IMR-90 (cell line): ENCODE measurements around the gene ZNF814. TPM values are rescaled to one million over a fixed set of nuclear protein-coding genes. Genes with fewer than 3 reads are reported as not detected.
A peak's percentile ranks its signal among the peaks of the same experiment; 100 is the strongest.

ENCODE experiments used
- ATAC-seq: fragments of 200-7000 bp; cut with Tn5 transposase; 2 replicates; pipeline ENCODE4 v1.9.1; 2020; ENCODE audit warnings: low read depth, mild to moderate bottlenecking, moderate library complexity
- BruUV-seq: library from RNA; stranded (reverse); fragments of 400-500 nt; replicated peaks from 2 replicates; lab custom pipeline; 2021; lab: Mats Ljungman, UMichigan
- CTCF ChIA-PET: fragments of 300-600 bp; formaldehyde crosslinking; extraction: SDS; loops from one replicate; lab custom pipeline; 2021; ENCODE audit warnings: antibody characterized with exemption; lab: Yijun Ruan, JAX
- POLR2A ChIA-PET: fragments of 300-600 bp; sonication (Branson Sonifier 250); formaldehyde crosslinking; loops from one replicate; lab custom pipeline; 2022; ENCODE audit warnings: antibody characterized with exemption; ENCODE audit not compliant: unreplicated experiment; lab: Charles Lee
- DNase-seq: peaks from one replicate; pipeline ENCODE4 v3.0.0; 2013
- H2AFZ ChIP-seq: replicated peaks from 2 replicates; pipeline ENCODE3; 2013; ENCODE audit warnings: low read length, mild to moderate bottlenecking; ENCODE audit not compliant: poor library complexity
- H2AK5ac ChIP-seq: 2 replicates; pipeline ENCODE4 v1.6.1; 2013; ENCODE audit warnings: low read depth, low read length, inconsistent platforms
- H2AK9ac ChIP-seq: replicated peaks from 2 replicates; pipeline ENCODE3; 2013; ENCODE audit warnings: mild to moderate bottlenecking, low read depth, low read length, moderate library complexity; ENCODE audit not compliant: poor library complexity
- H2BK120ac ChIP-seq: 2 replicates; pipeline ENCODE4 v1.6.1; 2013; ENCODE audit warnings: low read depth, low read length, inconsistent platforms
- H2BK15ac ChIP-seq: 3 replicates; pipeline ENCODE4 v1.6.1; 2013; ENCODE audit warnings: low read depth, low read length, inconsistent platforms
- H2BK20ac ChIP-seq: 2 replicates; pipeline ENCODE4 v1.6.1; 2013; ENCODE audit warnings: low read depth, mild to moderate bottlenecking, inconsistent platforms, low read length, moderate library complexity
- H2BK5ac ChIP-seq: 2 replicates; pipeline ENCODE4 v1.6.1; 2013; ENCODE audit warnings: mild to moderate bottlenecking, low read depth, low read length, inconsistent platforms; ENCODE audit not compliant: poor library complexity, severe bottlenecking
- H3K14ac ChIP-seq: replicated peaks from 2 replicates; pipeline ENCODE4 v1.6.1; 2013; ENCODE audit warnings: low read depth, low read length, inconsistent platforms
- H3K18ac ChIP-seq: 2 replicates; pipeline ENCODE4 v1.6.1; 2013; ENCODE audit warnings: low read depth, low read length, control low read depth
- H3K23ac ChIP-seq: 2 replicates; pipeline ENCODE4 v1.6.1; 2013; ENCODE audit warnings: low read depth, low read length, inconsistent platforms
- H3K27ac ChIP-seq: 2 replicates; pipeline ENCODE4 v1.5.1; 2013; ENCODE audit warnings: mild to moderate bottlenecking, control low read depth, low read length; ENCODE audit not compliant: insufficient read depth
- H3K27me3 ChIP-seq: 2 replicates; pipeline ENCODE4 v1.6.1; 2013; ENCODE audit warnings: low read length; ENCODE audit not compliant: control insufficient read depth, insufficient read depth
- H3K36me3 ChIP-seq: 2 replicates; pipeline ENCODE4 v1.6.1; 2013; ENCODE audit warnings: low read length, mixed read lengths; ENCODE audit not compliant: control insufficient read depth, insufficient read depth
- H3K4ac ChIP-seq: 2 replicates; pipeline ENCODE4 v1.6.1; 2013; ENCODE audit warnings: low read depth, low read length, inconsistent platforms
- H3K4me1 ChIP-seq: 2 replicates; pipeline ENCODE4 v1.6.1; 2013; ENCODE audit warnings: low read length, mixed read lengths; ENCODE audit not compliant: control insufficient read depth, insufficient read depth
- H3K4me2 ChIP-seq: 2 replicates; pipeline ENCODE4 v1.6.1; 2013; ENCODE audit warnings: low read depth, mild to moderate bottlenecking, control low read depth, low read length, moderate library complexity
- H3K4me3 ChIP-seq: 2 replicates; pipeline ENCODE4 v1.5.1; 2013; ENCODE audit warnings: low read depth, mild to moderate bottlenecking, control low read depth, low read length, moderate library complexity; ENCODE audit not compliant: insufficient read depth
- H3K56ac ChIP-seq: 2 replicates; pipeline ENCODE4 v1.6.1; 2013; ENCODE audit warnings: low read length, inconsistent platforms; ENCODE audit not compliant: insufficient read depth; ENCODE audit errors: extremely low read depth
- H3K79me1 ChIP-seq, 2 experiments: 2 replicates each; pipeline ENCODE4 v1.6.1; 2013; ENCODE audit warnings: low read length in 2 of 2, inconsistent platforms in 1 of 2, low read depth in 1 of 2
- H3K9ac ChIP-seq: 2 replicates; pipeline ENCODE4 v1.6.1; 2013; ENCODE audit warnings: low read depth, low read length, control low read depth
- H3K9me1 ChIP-seq: 2 replicates; pipeline ENCODE4 v1.6.1; 2013; ENCODE audit warnings: low read length, inconsistent platforms; ENCODE audit not compliant: insufficient read depth
- H3K9me3 ChIP-seq: 2 replicates; pipeline ENCODE4 v1.6.1; 2013; ENCODE audit warnings: low read length; ENCODE audit not compliant: control insufficient read depth, insufficient read depth
- H4K20me1 ChIP-seq: 2 replicates; pipeline ENCODE4 v1.6.1; 2013; ENCODE audit warnings: low read length, inconsistent platforms; ENCODE audit not compliant: insufficient read depth
- H4K5ac ChIP-seq: 2 replicates; pipeline ENCODE4 v1.6.1; 2013; ENCODE audit warnings: mild to moderate bottlenecking, low read depth, low read length, control low read depth
- H4K8ac ChIP-seq, 2 experiments: 2 replicates each; pipeline ENCODE4 v1.6.1; 2013; ENCODE audit warnings: low read depth in 2 of 2, low read length in 2 of 2, control low read depth in 1 of 2, inconsistent platforms in 1 of 2
- H4K91ac ChIP-seq: 2 replicates; pipeline ENCODE4 v1.6.1; 2013; ENCODE audit warnings: low read depth, low read length, inconsistent platforms; ENCODE audit not compliant: insufficient read depth
- BHLHE40 ChIP-seq: fragments of 150-350 bp; IDR thresholded peaks from 2 replicates; pipeline ENCODE4 v1.6.1; 2016; ENCODE audit warnings: mild to moderate bottlenecking, low read depth, low read length
- MAZ ChIP-seq: IDR thresholded peaks from 2 replicates; pipeline ENCODE4 v1.6.1; 2012; ENCODE audit warnings: low read depth, mild to moderate bottlenecking, low read length, improper control_type of control experiment, moderate library complexity, borderline replicate concordance
- NFE2L2 ChIP-seq: fragments of 150-350 bp; IDR thresholded peaks from 2 replicates; pipeline ENCODE4 v1.6.1; 2016; ENCODE audit warnings: low read depth, mild to moderate bottlenecking, low read length
- RFX5 ChIP-seq: IDR thresholded peaks from 2 replicates; pipeline ENCODE4 v1.8.0; 2012; ENCODE audit warnings: low read depth, mild to moderate bottlenecking, low read length, moderate library complexity
- WGBS, 2 experiments: methylation state at CpG; one replicate each; pipeline versions ENCODE4 v1.1.5 to v1.1.7; 2013; ENCODE audit warnings: missing lambda C conversion rate in 2 of 2; ENCODE audit not compliant: insufficient read length in 1 of 2; ENCODE audit errors: extremely low coverage in 2 of 2; 5-methylcytosine and 5-hydroxymethylcytosine counted together
- dilution Hi-C: fragments of 300-500 bp; cut with HindIII; formaldehyde crosslinking; loops from one replicate; pipeline ENCODE4 v1.14.3; 2018; ENCODE audit warnings: low sequenced_read_pairs; ENCODE audit not compliant: unreplicated experiment
- in situ Hi-C: fragments of 300-500 bp; cut with MboI; formaldehyde crosslinking; loops from 3 replicates; pipeline ENCODE4 v1.14.3; 2019; ENCODE audit warnings: low sequenced_read_pairs, inconsistent platforms, mixed read lengths
- intact Hi-C: fragments of 100-400 bp; cut with micrococcal nuclease; formaldehyde crosslinking; loops from 2 replicates; pipeline ENCODE4 v1.10.0; 2022
- polyA plus RNA-seq, 3 experiments: library from polyadenylated mRNA; depleted of rRNA; stranded (reverse); fragments of >200 nt; gene quantifications; 2 replicates each; pipeline ENCODE4 v1.2.3, GENCODE V29; 2012; ENCODE audit warnings: low replicate concordance in 1 of 3
- total RNA-seq: library from RNA; depleted of rRNA; stranded (reverse); fragments of >200 nt; gene quantifications from 2 replicates; pipeline ENCODE4 v1.2.3, GENCODE V29; 2012
- TF ChIP-seq, protein P1 (sequence below): conservative IDR thresholded peaks from 2 replicates; pipeline ENCODE4 v1.5.1; 2012; ENCODE audit warnings: mild to moderate bottlenecking, low read depth, low read length, improper control_type of control experiment

ZNF814 gene
- total and polyA plus RNA-seq, 2 of the 4 experiments (the other 2 are of a cell fraction) = 3.9 to 5.9 TPM

DNA sequence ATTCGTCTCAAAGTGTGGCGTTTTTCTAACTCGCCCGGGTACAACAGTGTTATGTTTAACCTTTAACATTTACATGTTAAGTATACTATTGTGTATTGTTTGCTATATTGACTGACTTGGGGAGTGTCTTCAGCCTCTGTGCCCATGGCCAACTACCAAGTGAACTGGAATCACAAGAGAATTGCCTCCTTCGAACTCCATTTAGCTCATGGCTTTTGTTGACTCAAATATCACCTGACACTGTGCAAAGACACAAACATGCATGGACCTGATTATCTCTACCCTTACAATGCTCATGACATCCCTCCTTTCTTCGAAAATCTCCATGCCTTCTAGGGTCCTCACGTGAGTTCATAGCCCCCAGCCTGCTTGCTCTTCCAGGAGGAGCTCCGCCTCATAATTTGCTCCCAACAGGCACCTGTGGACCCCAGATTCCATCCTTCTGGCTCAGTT is 704 bp downstream of the ZNF814 start:
- in situ Hi-C loops = no loop called here

More for the DNA sequence above, 704 bp downstream of the ZNF814 start:
- peak overlapping the region; percentile 63; the same call in 1 of the 2 replicates for H3K27ac ChIP-seq
- no peaks in the 10 kb centered on the region for H4K20me1 ChIP-seq
- H3K4me1 ChIP-seq = peaks cover 2% of the 10 kb centered on the region; the same call in 1 of the 2 replicates
- 11% methylated on average over 4 of the region's 8 CpGs; no CpG with 5 or more reads in 1 of the 2 experiments for WGBS, 2 experiments
- H3K4me2 ChIP-seq = peak overlapping the region; percentile 85
- peak overlapping the region; percentile 50; the same call in 1 of the 2 replicates for H3K14ac ChIP-seq
- peak overlapping the region; percentile 53; the same call in 1 of the 2 replicates for H4K5ac ChIP-seq
- TF ChIP-seq MAZ = no peak
- TF ChIP-seq, protein P1, sequence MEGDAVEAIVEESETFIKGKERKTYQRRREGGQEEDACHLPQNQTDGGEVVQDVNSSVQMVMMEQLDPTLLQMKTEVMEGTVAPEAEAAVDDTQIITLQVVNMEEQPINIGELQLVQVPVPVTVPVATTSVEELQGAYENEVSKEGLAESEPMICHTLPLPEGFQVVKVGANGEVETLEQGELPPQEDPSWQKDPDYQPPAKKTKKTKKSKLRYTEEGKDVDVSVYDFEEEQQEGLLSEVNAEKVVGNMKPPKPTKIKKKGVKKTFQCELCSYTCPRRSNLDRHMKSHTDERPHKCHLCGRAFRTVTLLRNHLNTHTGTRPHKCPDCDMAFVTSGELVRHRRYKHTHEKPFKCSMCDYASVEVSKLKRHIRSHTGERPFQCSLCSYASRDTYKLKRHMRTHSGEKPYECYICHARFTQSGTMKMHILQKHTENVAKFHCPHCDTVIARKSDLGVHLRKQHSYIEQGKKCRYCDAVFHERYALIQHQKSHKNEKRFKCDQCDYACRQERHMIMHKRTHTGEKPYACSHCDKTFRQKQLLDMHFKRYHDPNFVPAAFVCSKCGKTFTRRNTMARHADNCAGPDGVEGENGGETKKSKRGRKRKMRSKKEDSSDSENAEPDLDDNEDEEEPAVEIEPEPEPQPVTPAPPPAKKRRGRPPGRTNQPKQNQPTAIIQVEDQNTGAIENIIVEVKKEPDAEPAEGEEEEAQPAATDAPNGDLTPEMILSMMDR = no peak
- no peak for TF ChIP-seq NFE2L2
- TF ChIP-seq RFX5 = no peak
- TF ChIP-seq BHLHE40 = peak; percentile 43
- H4K8ac ChIP-seq = peak overlapping the region; percentile 77 to 84; a peak in 2 of 4 replicates
- H2BK5ac ChIP-seq = no peak overlapping the region
- H2AK5ac ChIP-seq = peak overlapping the region; percentile 11
- H3K56ac ChIP-seq = no peak overlapping the region
- no peak overlapping the region for H2BK15ac ChIP-seq
- no peak overlapping the region for H4K91ac ChIP-seq
- H3K79me1 ChIP-seq = peaks cover 16 to 25% of the 10 kb centered on the region in 2 experiments
- ChIA-PET CTCF (no interaction called here), POLR2A (no interaction called here)
- H3K9me3 ChIP-seq = peaks cover 3% of the 10 kb centered on the region; the same call in 1 of the 2 replicates
- ATAC-seq (no peak), DNase-seq (no peak)
- peak overlapping the region; percentile 83 for H3K4me3 ChIP-seq
- H2AK9ac ChIP-seq = peak overlapping the region; percentile 86
- H3K4ac ChIP-seq = peak overlapping the region; percentile 79; the same call in 1 of the 2 replicates
- no peak overlapping the region for H2BK120ac ChIP-seq
- no TSS peak for BruUV-seq
- H3K9me1 ChIP-seq = no peaks in the 10 kb centered on the region
- intact Hi-C loops = no loop called here
- H3K23ac ChIP-seq = peak overlapping the region; percentile 34
- peaks cover 5% of the 10 kb centered on the region for H3K36me3 ChIP-seq
- H2AFZ ChIP-seq = peak overlapping the region; percentile 94
- no peaks in the 10 kb centered on the region for H3K27me3 ChIP-seq
- no peak overlapping the region for H3K18ac ChIP-seq
- peak overlapping the region; percentile 79 for H3K9ac ChIP-seq
- dilution Hi-C loops = no loop called here
- H2BK20ac ChIP-seq = no peak overlapping the region
